Naive thymus-derived CD8-positive, alpha-beta T cell (primary cell): Measurements from ENCODE around the gene UBASH3B. TPM values are rescaled to one million over a fixed set of nuclear protein-coding genes. Genes with fewer than 3 reads are reported as not detected.

Experiments used
- ATAC-seq, 2 donors: fragments of 150-1000 bp; cut with Tn5 transposase in 1 of 2; sonication (Bioruptor Pico), chemical (Tn5 transposase) in 1 of 2; 1 replicate in 1 of 2; 2 replicates in 1 of 2; pipeline ENCODE4 v1.10.0; 2021; ENCODE audit warnings: mild to moderate bottlenecking in 2 of 2, moderate library complexity in 2 of 2
- POLR2A ChIA-PET: fragments of 350-600 bp; sonication (Branson Sonifier 250); formaldehyde crosslinking; loops from one replicate; lab custom pipeline; 2021; ENCODE audit warnings: antibody characterized with exemption; lab: Charles Lee
- DNase-seq, 10 donors: peaks; one replicate each; pipeline versions ENCODE4 v3.0.0 to v3.0.0-alpha.2; 2020 to 2022
- H3K27ac Mint-ChIP-seq, 10 donors: one replicate each; pipeline ENCODE4 v1.8.0; 2020 to 2022; ENCODE audit warnings: mild to moderate bottlenecking in 10 of 10, mixed read lengths in 10 of 10, moderate library complexity in 4 of 10, inconsistent platforms in 1 of 10
- H3K27me3 Mint-ChIP-seq, 5 donors: one replicate each; pipeline ENCODE4 v1.8.0; 2021 to 2022; ENCODE audit warnings: mixed read lengths in 5 of 5
- H3K36me3 Mint-ChIP-seq, 3 donors: one replicate each; pipeline ENCODE4 v1.8.0; 2020 to 2022; ENCODE audit warnings: mixed read lengths in 3 of 3, mild to moderate bottlenecking in 2 of 3, inconsistent platforms in 1 of 3
- H3K4me1 Mint-ChIP-seq, 4 donors: one replicate each; pipeline ENCODE4 v1.8.0; 2021 to 2022; ENCODE audit warnings: mixed read lengths in 4 of 4
- H3K4me3 Mint-ChIP-seq, 10 donors: one replicate each; pipeline ENCODE4 v1.8.0; 2020 to 2022; ENCODE audit warnings: mild to moderate bottlenecking in 10 of 10, mixed read lengths in 10 of 10, moderate library complexity in 6 of 10, inconsistent platforms in 1 of 10
- H3K9me3 Mint-ChIP-seq, 9 donors: one replicate each; pipeline ENCODE4 v1.8.0; 2020 to 2022; ENCODE audit warnings: mixed read lengths in 9 of 9, mild to moderate bottlenecking in 3 of 9, inconsistent platforms in 1 of 9, moderate library complexity in 1 of 9
- polyA plus RNA-seq, 3 donors: library from polyadenylated mRNA; unstranded; fragments of 300-500 nt; fragmentation: Illumina TruSeq; gene quantifications; one replicate each; pipeline ENCODE4 v1.2.3, GENCODE V29; 2021
- total RNA-seq, 8 experiments: library from RNA in 2 of 8; stranded (reverse) in 2 of 8; gene quantifications; one replicate each; pipeline ENCODE4 v1.2.3 and lab custom pipeline; 2021 to 2026

UBASH3B gene
- total and polyA plus RNA-seq, 5 experiments from 2014 or later, result 6.8 to 35.2 (median 12.8) TPM

GRCh38 chr11:122697636-122698167, 42.2 kb downstream of the UBASH3B start:
- POLR2A ChIA-PET, result interaction anchor here (0.9 to 8.4 kb wide), 21 partner anchors 8 to 366 kb away, joined by 3 to 144 read pairs (median 6); partner anchors contain the start of genes CRTAM, HSPA8 and UBASH3B
- Mint-ChIP-seq H3K36me3 (peaks cover 3 to 6% (median 4%) of the 10 kb centered on the region in 3 donors), H3K27ac (peak overlapping the region; percentile 87 to 98 (median 95)), H3K9me3 (peaks cover 0 to 2% (median 0%) of the 10 kb centered on the region in 9 donors), H3K4me3 (peak overlapping the region; percentile 54 to 88 (median 79)), H3K27me3 (no peaks in the 10 kb centered on the region), H3K4me1 (peaks cover 37 to 95% (median 93%) of the 10 kb centered on the region in 4 donors)
- ATAC-seq (peak; percentile 76 to 80), DNase-seq (peak; percentile 22 to 75 (median 42))

- Mint-ChIP-seq H3K4me1 (peaks cover 32 to 92% (median 89%) of the 10 kb centered on the region in 4 donors), H3K27ac (peak overlapping the region; percentile 87 to 98 (median 95))
- POLR2A ChIA-PET, result interaction anchor here (0.9 to 8.4 kb wide), 10 partner anchors 15 to 65 kb away, joined by 3 to 144 read pairs (median 13); partner anchors contain the start of gene UBASH3B
Observed at GRCh38 chr11:122698392-122698791, 42.9 kb downstream of the UBASH3B start.

GRCh38 chr11:122700666-122701065, 45.1 kb downstream of the UBASH3B start:
- no peak for ATAC-seq
- POLR2A ChIA-PET, result interaction anchor here (0.7 to 8.4 kb wide), 7 partner anchors 9 to 85 kb away, joined by 3 to 144 read pairs (median 4); no protein-coding TSS in a partner anchor
- peak overlapping the region in 4 of 10 donors; percentile 20 to 73 (median 30) for H3K4me3 Mint-ChIP-seq

More at GRCh38 chr11:122698392-122698791, 42.9 kb downstream of the UBASH3B start:
- ATAC-seq (no peak), DNase-seq (no peak)
- Mint-ChIP-seq H3K4me3 (peak overlapping the region in 9 of 10 donors; percentile 73 to 88 (median 79)), H3K27me3 (no peaks in the 10 kb centered on the region), H3K36me3 (peaks cover 1 to 6% (median 1%) of the 10 kb centered on the region in 3 donors), H3K9me3 (no peaks in the 10 kb centered on the region)

GRCh38 chr11:122701143-122701542, 45.6 kb downstream of the UBASH3B start:
- H3K9me3 Mint-ChIP-seq, result no peaks in the 10 kb centered on the region
- H3K27ac Mint-ChIP-seq, result peak overlapping the region in 8 of 10 donors; percentile 56 to 95 (median 86)
- H3K36me3 Mint-ChIP-seq, result peaks cover 4 to 13% (median 11%) of the 10 kb centered on the region in 3 donors
- ATAC-seq, result no peak
- peaks cover 30 to 90% (median 85%) of the 10 kb centered on the region in 4 donors for H3K4me1 Mint-ChIP-seq
- POLR2A ChIA-PET, result interaction anchor here (0.6 to 8.4 kb wide), 4 partner anchors 9 to 47 kb away, joined by 3 to 144 read pairs (median 4); no protein-coding TSS in a partner anchor
- no peak overlapping the region for H3K4me3 Mint-ChIP-seq
- no peaks in the 10 kb centered on the region for H3K27me3 Mint-ChIP-seq
- no peak for DNase-seq

More at GRCh38 chr11:122700666-122701065, 45.1 kb downstream of the UBASH3B start:
- H3K4me1 Mint-ChIP-seq, result peaks cover 30 to 91% (median 86%) of the 10 kb centered on the region in 4 donors
- no peaks in the 10 kb centered on the region for H3K9me3 Mint-ChIP-seq
- H3K27ac Mint-ChIP-seq, result peak overlapping the region; percentile 35 to 98 (median 86)
- no peak for DNase-seq
- no peaks in the 10 kb centered on the region for H3K27me3 Mint-ChIP-seq
- peaks cover 4 to 13% (median 11%) of the 10 kb centered on the region in 3 donors for H3K36me3 Mint-ChIP-seq

GRCh38 chr11:122703541-122704272, 48.2 kb downstream of the UBASH3B start:
- no peaks in the 10 kb centered on the region for H3K9me3 Mint-ChIP-seq
- H3K4me1 Mint-ChIP-seq, result peaks cover 23 to 80% (median 74%) of the 10 kb centered on the region in 4 donors
- peaks cover 4 to 13% (median 11%) of the 10 kb centered on the region in 3 donors for H3K36me3 Mint-ChIP-seq
- no peak for ATAC-seq
- no peak for DNase-seq
- POLR2A ChIA-PET, result no interaction called here
- H3K27me3 Mint-ChIP-seq, result no peaks in the 10 kb centered on the region
- H3K27ac Mint-ChIP-seq, result peak overlapping the region in 7 of 10 donors; percentile 9 to 79 (median 60)
- peak overlapping the region in 1 of 10 donors; percentile 13 for H3K4me3 Mint-ChIP-seq

GRCh38 chr11:122705396-122705795, 49.9 kb downstream of the UBASH3B start:
- Mint-ChIP-seq H3K27me3 (no peaks in the 10 kb centered on the region), H3K27ac (peak overlapping the region in 1 of 10 donors; percentile 51), H3K36me3 (peaks cover 4 to 13% (median 11%) of the 10 kb centered on the region in 3 donors), H3K4me1 (peaks cover 28 to 79% (median 71%) of the 10 kb centered on the region in 4 donors), H3K9me3 (no peaks in the 10 kb centered on the region), H3K4me3 (no peak overlapping the region)
- DNase-seq (no peak), ATAC-seq (no peak)
- POLR2A ChIA-PET, result interaction anchor here (0.6 to 3.1 kb wide), 5 partner anchors 9 to 141 kb away, joined by 3 to 13 read pairs (median 3); no protein-coding TSS in a partner anchor

GRCh38 chr11:122706291-122707088, 51.0 kb downstream of the UBASH3B start:
- Mint-ChIP-seq H3K27ac (peak overlapping the region in 4 of 10 donors; percentile 10 to 36 (median 23)), H3K4me1 (peaks cover 30 to 77% (median 66%) of the 10 kb centered on the region in 4 donors)

GRCh38 chr11:122707111-122707510, 51.6 kb downstream of the UBASH3B start:
- Mint-ChIP-seq H3K27ac (peak overlapping the region in 3 of 10 donors; percentile 10 to 57 (median 14)), H3K27me3 (no peaks in the 10 kb centered on the region), H3K36me3 (peaks cover 4 to 13% (median 7%) of the 10 kb centered on the region in 3 donors), H3K4me1 (peaks cover 27 to 77% (median 66%) of the 10 kb centered on the region in 4 donors), H3K4me3 (no peak overlapping the region), H3K9me3 (no peaks in the 10 kb centered on the region)
- DNase-seq (no peak), ATAC-seq (no peak)
- POLR2A ChIA-PET, result interaction anchor here (1.3 to 3.1 kb wide), 2 partner anchors 11 to 15 kb away, joined by 3 to 13 read pairs; no protein-coding TSS in a partner anchor

More at GRCh38 chr11:122706291-122707088, 51.0 kb downstream of the UBASH3B start:
- ATAC-seq, result no peak
- Mint-ChIP-seq H3K9me3 (no peaks in the 10 kb centered on the region), H3K36me3 (peaks cover 4 to 13% (median 11%) of the 10 kb centered on the region in 3 donors), H3K27me3 (no peaks in the 10 kb centered on the region), H3K4me3 (no peak overlapping the region)
- no peak for DNase-seq
- POLR2A ChIA-PET, result interaction anchor here (0.7 to 3.1 kb wide), 4 partner anchors 9 to 15 kb away, joined by 3 to 13 read pairs (median 3); no protein-coding TSS in a partner anchor

- POLR2A ChIA-PET, result no interaction called here
- H3K4me3 Mint-ChIP-seq, result no peak overlapping the region
- H3K27me3 Mint-ChIP-seq, result no peaks in the 10 kb centered on the region
- H3K36me3 Mint-ChIP-seq, result peaks cover 4 to 13% (median 5%) of the 10 kb centered on the region in 3 donors
- H3K4me1 Mint-ChIP-seq, result peaks cover 27 to 80% (median 67%) of the 10 kb centered on the region in 4 donors
- ATAC-seq (no peak), DNase-seq (no peak)
- H3K9me3 Mint-ChIP-seq, result no peaks in the 10 kb centered on the region
- H3K27ac Mint-ChIP-seq, result no peak overlapping the region
Observed at GRCh38 chr11:122707901-122708300, 52.4 kb downstream of the UBASH3B start.

DNA sequence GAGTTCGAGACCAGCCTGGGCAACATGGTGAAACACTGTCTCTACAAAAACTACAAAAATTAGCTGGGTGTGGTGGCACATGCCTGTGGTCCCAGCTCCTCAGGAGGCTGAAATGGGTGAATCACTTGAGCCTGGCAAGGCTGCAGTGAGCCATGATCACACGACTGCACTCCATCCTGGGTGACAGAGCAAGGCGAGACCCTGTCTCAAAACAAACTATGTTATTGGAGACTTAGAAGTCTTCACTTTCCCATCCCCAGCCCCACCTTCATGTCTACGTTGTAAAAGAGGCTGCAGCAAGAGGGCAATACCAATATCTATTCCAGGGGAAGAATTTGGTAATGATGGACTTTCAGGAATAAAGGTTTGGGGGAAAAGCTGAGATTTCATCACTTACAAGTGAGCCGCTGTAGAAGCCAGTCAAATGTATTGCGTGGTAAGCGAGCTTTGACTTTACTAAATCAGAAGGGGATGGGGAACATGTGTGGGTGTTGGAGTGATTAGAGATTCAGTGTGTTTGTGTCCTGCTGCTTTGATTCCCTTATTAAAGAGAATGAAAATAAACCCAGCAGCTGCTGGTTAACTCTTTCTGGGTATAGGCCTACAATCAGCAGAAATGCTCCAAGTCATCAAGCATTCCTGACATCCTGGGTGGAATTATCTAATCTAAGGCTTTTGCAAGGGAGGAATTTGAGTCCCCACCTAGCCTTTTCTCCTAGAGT, 53.7 kb downstream of the UBASH3B start:
- DNase-seq, result no peak
- no peak for ATAC-seq
- Mint-ChIP-seq H3K9me3 (no peaks in the 10 kb centered on the region), H3K27ac (peak overlapping the region in 3 of 10 donors; percentile 16 to 59 (median 43)), H3K4me3 (no peak overlapping the region), H3K4me1 (peaks cover 21 to 78% (median 62%) of the 10 kb centered on the region in 4 donors), H3K27me3 (no peaks in the 10 kb centered on the region), H3K36me3 (peaks cover 0 to 9% (median 5%) of the 10 kb centered on the region in 3 donors)
- POLR2A ChIA-PET, result interaction anchor here (0.7 to 1.7 kb wide), 2 partner anchors 9 to 10 kb away, joined by 3 to 4 read pairs; no protein-coding TSS in a partner anchor

DNA sequence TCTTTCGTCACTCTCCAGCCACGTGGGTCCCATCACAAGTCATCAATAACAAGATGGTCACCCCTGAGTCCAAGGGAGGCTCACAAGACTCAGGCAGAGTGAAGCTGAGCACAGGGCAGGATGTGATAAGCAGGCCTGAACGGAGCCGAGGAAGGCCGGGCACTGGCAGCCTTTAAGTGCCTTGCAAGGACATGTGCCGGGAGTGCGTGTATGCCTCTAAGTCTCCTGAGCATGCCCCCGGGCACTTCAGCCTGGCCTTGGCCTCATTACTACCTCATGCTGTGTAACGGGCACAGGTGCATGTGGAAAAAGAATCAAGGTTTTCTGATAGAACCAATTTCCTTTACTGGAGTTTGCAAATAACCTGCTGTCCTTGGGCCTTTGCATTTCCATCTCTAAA, 55.8 kb downstream of the UBASH3B start:
- Mint-ChIP-seq H3K27me3 (no peaks in the 10 kb centered on the region), H3K36me3 (peaks cover 0 to 6% (median 0%) of the 10 kb centered on the region in 3 donors), H3K27ac (peak overlapping the region in 2 of 10 donors; percentile 18 to 27), H3K4me1 (peaks cover 23 to 83% (median 64%) of the 10 kb centered on the region in 4 donors), H3K9me3 (no peaks in the 10 kb centered on the region), H3K4me3 (no peak overlapping the region)
- POLR2A ChIA-PET, result interaction anchor here (0.8 to 2.6 kb wide), 4 partner anchors 11 to 55 kb away, joined by 3 to 11 read pairs (median 4); partner anchors contain the start of gene UBASH3B
- no peak for ATAC-seq
- DNase-seq, result no peak
